NCI-H2196 treated with DMSO at 0.1 percent for 48 hours (cell line): ENCODE data around the gene FARSB.
"Not testable (repeated sequence)": the region's sequence is repeated elsewhere in the genome, so short reads cannot be mapped to it uniquely, and the experiment has no call there.

ENCODE experiments used
- DNase-seq: peaks from one replicate; lab custom pipeline; 2025; ENCODE audit not compliant: unreplicated experiment; lab: John Stamatoyannopoulos, UW

The FARSB gene

GRCh38 chr2:222655787-222656525 lies at the start of gene FARSB:
Gene FARSB (minus strand): TSS chr2:222656092. CDS start chr2:222656073, 19 bp downstream.
- peak; percentile 87 for DNase-seq

GRCh38 chr2:222703886-222704285 lies 48.0 kb upstream of the FARSB start:
- DNase-seq: no peak

- no peak for DNase-seq
Observed at GRCh38 chr2:222703091-222703490, 47.2 kb upstream of the FARSB start.

GRCh38 chr2:222701721-222702131 lies 45.8 kb upstream of the FARSB start:
- no peak for DNase-seq

GRCh38 chr2:222701233-222701632 lies 45.3 kb upstream of the FARSB start:
- no peak for DNase-seq

- DNase-seq: no peak
Observed at GRCh38 chr2:222698276-222698675, 42.4 kb upstream of the FARSB start.

GRCh38 chr2:222693837-222694236 lies 37.9 kb upstream of the FARSB start:
- DNase-seq: no peak

- DNase-seq: not testable (repeated sequence)
Observed at GRCh38 chr2:222693413-222693812, 37.5 kb upstream of the FARSB start.

GRCh38 chr2:222690564-222691200 lies 34.8 kb upstream of the FARSB start:
- DNase-seq: peak; percentile 34

- DNase-seq: no peak
Observed at GRCh38 chr2:222689322-222689721, 33.4 kb upstream of the FARSB start.

- DNase-seq: no peak
Observed at GRCh38 chr2:222688917-222689316, 33.0 kb upstream of the FARSB start.

- no peak for DNase-seq
Observed at GRCh38 chr2:222686086-222686750, 30.3 kb upstream of the FARSB start.

- DNase-seq: no peak
Observed at GRCh38 chr2:222683805-222684204, 27.9 kb upstream of the FARSB start.

GRCh38 chr2:222677981-222678380 lies 22.1 kb upstream of the FARSB start:
- no peak for DNase-seq

- DNase-seq: no peak
Observed at GRCh38 chr2:222673883-222674282, 18.0 kb upstream of the FARSB start.

- no peak for DNase-seq
Observed at GRCh38 chr2:222673273-222673672, 17.4 kb upstream of the FARSB start.

GRCh38 chr2:222672068-222672401 lies 16.1 kb upstream of the FARSB start:
- no peak for DNase-seq

GRCh38 chr2:222671259-222672067 lies 15.6 kb upstream of the FARSB start, which contains the start of gene MOGAT1:
Gene MOGAT1 (plus strand): TSS chr2:222671658. CDS start chr2:222671786, 128 bp downstream.
- no peak for DNase-seq

GRCh38 chr2:222670191-222671038 lies 14.5 kb upstream of the FARSB start:
- DNase-seq: no peak

- no peak for DNase-seq
Observed at GRCh38 chr2:222669353-222669752, 13.5 kb upstream of the FARSB start.
